DOHH2 (cell line): ENCODE data around the gene GRB7.

Experiments
- EZH2phosphoT487 ChIP-seq: fragments of 200-600 bp; sonication (generic); IDR thresholded peaks from 2 replicates; pipeline ENCODE4 v1.6.1; 2017; ENCODE audit warnings: borderline replicate concordance, mild to moderate bottlenecking, antibody characterized with exemption, low read length, moderate library complexity, mixed read lengths
- TF ChIP-seq, protein P1 (sequence below): fragments of 200-600 bp; sonication (generic); IDR thresholded peaks from one replicate; pipeline ENCODE4 v1.5.1; 2014; ENCODE audit warnings: antibody characterized with exemption, mild to moderate bottlenecking, low read depth, low read length; ENCODE audit not compliant: poor library complexity, severe bottlenecking

DNA sequence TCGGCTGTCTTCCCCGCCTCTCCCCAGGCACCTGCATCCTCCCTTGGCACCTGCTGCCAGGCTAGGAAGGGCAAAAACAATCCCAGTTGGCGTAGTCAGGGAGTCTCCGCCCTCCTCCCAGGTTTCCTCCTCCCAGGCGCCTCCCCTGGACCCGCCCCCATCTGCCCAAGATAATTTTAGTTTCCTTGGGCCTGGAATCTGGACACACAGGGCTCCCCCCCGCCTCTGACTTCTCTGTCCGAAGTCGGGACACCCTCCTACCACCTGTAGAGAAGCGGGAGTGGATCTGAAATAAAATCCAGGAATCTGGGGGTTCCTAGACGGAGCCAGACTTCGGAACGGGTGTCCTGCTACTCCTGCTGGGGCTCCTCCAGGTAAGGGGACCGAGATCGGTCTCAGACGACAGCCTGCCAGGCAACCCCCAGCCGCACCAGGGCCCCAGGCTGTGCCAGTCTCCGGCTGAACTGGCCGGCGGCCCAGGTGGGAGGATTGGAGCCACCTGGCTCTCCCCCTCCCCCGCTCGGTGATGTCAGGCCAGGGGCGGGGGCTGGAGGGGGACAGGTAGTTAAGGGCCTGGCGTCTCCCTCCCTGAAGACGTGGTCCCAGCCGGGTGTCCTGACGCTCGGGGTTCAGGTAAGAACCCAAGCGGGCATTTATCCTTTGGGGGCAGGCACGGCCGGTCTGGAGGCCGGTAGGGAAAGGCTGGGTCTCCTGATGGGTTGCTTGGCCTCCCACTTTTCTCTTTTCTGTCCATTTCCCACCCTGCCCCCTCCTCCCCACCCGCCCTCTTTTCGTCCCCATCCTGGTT, at the start of gene GRB7:
- TF ChIP-seq, protein P1, sequence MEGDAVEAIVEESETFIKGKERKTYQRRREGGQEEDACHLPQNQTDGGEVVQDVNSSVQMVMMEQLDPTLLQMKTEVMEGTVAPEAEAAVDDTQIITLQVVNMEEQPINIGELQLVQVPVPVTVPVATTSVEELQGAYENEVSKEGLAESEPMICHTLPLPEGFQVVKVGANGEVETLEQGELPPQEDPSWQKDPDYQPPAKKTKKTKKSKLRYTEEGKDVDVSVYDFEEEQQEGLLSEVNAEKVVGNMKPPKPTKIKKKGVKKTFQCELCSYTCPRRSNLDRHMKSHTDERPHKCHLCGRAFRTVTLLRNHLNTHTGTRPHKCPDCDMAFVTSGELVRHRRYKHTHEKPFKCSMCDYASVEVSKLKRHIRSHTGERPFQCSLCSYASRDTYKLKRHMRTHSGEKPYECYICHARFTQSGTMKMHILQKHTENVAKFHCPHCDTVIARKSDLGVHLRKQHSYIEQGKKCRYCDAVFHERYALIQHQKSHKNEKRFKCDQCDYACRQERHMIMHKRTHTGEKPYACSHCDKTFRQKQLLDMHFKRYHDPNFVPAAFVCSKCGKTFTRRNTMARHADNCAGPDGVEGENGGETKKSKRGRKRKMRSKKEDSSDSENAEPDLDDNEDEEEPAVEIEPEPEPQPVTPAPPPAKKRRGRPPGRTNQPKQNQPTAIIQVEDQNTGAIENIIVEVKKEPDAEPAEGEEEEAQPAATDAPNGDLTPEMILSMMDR, result no peak
- TF ChIP-seq EZH2phosphoT487, result no peak
